Measurements from ENCODE around the gene PDPK1. TPM values are rescaled to one million over a fixed set of nuclear protein-coding genes. Genes with fewer than 3 reads are reported as not detected.

Gene PDPK1
- total RNA-seq, 1 donor from 2014 or later, result 74.4 TPM

DNA sequence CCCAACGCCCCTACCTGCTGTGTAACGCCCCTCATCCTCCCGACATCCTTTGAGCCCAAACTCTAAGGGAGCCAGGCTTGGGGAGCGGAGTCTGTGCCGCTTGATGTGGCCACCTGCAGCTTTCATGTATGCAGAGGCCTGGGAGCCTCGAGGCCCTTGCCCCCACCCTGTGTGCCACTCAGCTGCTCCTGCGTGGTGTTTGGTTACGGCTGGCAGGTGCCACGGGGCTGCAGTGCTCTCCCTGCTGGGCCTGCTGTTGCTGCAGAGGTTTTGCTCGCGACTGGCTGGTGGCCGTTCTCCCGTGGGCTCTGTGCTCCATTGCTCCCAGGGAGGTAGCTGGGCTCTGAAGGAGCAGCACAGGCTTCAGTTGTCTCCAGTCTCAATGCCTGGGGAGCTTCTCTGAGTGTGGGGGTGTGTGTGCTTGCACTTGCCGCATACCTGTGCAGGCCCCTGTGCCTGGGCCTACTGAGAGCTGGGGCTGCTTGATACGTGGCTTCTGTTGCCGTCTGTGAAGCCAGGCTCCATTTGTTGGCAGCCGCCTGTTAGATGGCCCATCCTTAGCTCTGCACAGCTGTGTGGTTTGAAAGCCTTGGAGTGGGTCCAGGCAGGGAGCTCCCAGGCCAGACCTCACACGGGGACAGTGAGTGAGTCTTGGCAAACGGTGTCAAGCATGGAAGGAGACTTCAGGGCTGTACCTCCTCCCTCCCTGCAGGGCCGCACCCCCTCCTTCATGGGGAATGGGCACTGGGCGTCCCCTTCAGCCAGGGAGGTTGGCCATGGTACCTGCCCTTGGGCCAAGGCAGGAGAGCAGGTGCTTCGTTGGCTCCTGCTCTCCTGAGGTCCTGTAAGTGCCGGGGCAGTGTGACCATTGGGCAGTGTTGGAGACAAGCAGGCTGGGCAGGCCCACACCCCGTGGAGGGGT, 47.2 kb downstream of the PDPK1 start:
- H3K9me3 ChIP-seq, result no peaks in the 10 kb centered on the region
- H3K36me3 ChIP-seq, result peaks cover 54% of the 10 kb centered on the region
- TF ChIP-seq, protein P1, sequence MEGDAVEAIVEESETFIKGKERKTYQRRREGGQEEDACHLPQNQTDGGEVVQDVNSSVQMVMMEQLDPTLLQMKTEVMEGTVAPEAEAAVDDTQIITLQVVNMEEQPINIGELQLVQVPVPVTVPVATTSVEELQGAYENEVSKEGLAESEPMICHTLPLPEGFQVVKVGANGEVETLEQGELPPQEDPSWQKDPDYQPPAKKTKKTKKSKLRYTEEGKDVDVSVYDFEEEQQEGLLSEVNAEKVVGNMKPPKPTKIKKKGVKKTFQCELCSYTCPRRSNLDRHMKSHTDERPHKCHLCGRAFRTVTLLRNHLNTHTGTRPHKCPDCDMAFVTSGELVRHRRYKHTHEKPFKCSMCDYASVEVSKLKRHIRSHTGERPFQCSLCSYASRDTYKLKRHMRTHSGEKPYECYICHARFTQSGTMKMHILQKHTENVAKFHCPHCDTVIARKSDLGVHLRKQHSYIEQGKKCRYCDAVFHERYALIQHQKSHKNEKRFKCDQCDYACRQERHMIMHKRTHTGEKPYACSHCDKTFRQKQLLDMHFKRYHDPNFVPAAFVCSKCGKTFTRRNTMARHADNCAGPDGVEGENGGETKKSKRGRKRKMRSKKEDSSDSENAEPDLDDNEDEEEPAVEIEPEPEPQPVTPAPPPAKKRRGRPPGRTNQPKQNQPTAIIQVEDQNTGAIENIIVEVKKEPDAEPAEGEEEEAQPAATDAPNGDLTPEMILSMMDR (IDR thresholded peaks at IDR 0.05), result no peak
- H3K27ac ChIP-seq, result no peak overlapping the region
- intact Hi-C loops (cut with DNase I), result no loop called here
- H3K4me1 ChIP-seq, result no peaks in the 10 kb centered on the region
- DNase-seq (peak; percentile 36), ATAC-seq (peak; percentile 13 to 21)
- no peaks in the 10 kb centered on the region for H3K27me3 ChIP-seq (ENCODE audit: low read depth)
- no peak overlapping the region for H3K4me3 ChIP-seq

DNA sequence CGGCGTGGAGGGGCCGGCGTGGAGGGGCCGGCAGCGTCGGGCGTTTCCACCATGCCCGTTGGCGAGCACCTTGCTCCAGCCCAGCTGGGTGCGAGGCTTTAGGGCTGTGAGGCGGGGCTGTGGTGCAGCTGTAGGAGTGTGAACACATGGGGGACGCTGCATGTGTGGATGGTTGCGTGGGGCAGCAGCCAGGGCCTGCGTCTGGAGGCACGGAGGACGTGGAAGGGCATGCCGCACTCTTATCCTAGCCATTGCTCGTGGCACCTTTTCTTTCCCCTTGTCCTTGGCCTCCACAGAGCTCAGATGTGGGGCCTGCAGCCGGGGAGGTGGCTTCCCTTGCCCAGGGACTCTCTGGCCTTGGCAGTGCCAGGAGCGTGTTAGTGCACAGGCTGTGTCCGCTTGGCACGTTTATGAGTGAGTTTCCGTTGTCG, 47.8 kb downstream of the PDPK1 start:
- intact Hi-C loops (cut with DNase I), result no loop called here
- TF ChIP-seq, protein P1 (IDR thresholded peaks at IDR 0.05), result no peak
- H3K27ac ChIP-seq, result no peak overlapping the region
- H3K36me3 ChIP-seq, result peaks cover 61% of the 10 kb centered on the region
- no peak overlapping the region for H3K4me3 ChIP-seq
- H3K9me3 ChIP-seq, result no peaks in the 10 kb centered on the region
- H3K27me3 ChIP-seq (ENCODE audit: low read depth), result no peaks in the 10 kb centered on the region
- peak; percentile 8 to 11 for ATAC-seq
- H3K4me1 ChIP-seq, result no peaks in the 10 kb centered on the region
- DNase-seq, result no peak

DNA sequence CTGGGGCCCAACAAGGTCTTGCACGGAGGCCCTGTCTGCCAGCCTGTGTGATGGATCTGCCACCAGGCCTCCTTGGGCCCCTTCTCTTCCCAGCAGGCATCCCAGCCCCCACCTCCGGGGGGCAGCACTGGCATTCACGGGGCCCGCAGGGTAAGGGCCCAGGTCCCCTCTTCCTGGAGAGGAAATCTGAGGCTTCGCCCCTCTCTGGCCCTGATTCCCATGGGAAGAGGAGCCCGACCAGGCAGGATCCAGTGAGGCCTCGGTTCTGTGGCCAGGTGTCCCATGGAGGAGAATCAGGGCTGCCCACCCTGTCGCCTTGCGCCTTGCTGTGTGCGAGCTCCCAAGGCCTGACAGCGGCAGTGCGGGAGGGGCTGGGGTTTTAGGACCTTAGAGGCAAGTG, 48.4 kb downstream of the PDPK1 start:
- intact Hi-C loops (cut with DNase I), result no loop called here
- peaks cover 66% of the 10 kb centered on the region for H3K36me3 ChIP-seq
- TF ChIP-seq, protein P1 (IDR thresholded peaks at IDR 0.05), result no peak
- peak in 1 of 2 donors; percentile 6 for ATAC-seq
- H3K4me1 ChIP-seq, result no peaks in the 10 kb centered on the region
- H3K9me3 ChIP-seq, result no peaks in the 10 kb centered on the region
- no peak overlapping the region for H3K27ac ChIP-seq
- peak; percentile 32 for DNase-seq
- no peaks in the 10 kb centered on the region for H3K27me3 ChIP-seq (ENCODE audit: low read depth)
- no peak overlapping the region for H3K4me3 ChIP-seq

DNA sequence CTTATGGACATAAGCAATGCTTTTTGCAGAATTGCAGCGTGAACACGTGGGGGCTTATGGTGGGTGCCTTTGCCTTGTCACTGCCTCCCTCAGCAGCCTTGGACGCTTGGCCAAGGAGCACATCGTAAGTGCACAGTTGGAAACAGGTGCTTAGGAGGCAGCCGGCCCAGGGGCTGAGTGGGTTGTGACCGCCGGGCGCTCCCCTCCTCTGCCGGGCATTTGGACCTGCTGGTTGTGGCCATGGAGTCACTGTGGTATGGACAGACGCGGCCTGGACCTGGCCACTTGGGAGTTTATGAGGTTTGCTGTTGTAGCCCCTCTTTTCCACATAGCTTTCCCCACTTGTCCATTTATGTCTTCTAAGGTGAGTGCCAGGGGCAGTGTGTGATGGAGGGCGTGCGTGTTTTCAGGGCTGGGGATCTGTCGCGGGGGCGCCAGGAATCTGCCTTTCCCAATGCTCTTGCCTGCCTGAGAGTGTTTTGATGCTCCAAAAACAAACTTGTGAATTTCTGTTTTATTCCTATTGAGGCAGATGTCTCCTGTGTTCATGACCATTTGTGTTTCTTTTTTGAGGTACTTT, 49.2 kb downstream of the PDPK1 start:
- peaks cover 74% of the 10 kb centered on the region for H3K36me3 ChIP-seq

DNA sequence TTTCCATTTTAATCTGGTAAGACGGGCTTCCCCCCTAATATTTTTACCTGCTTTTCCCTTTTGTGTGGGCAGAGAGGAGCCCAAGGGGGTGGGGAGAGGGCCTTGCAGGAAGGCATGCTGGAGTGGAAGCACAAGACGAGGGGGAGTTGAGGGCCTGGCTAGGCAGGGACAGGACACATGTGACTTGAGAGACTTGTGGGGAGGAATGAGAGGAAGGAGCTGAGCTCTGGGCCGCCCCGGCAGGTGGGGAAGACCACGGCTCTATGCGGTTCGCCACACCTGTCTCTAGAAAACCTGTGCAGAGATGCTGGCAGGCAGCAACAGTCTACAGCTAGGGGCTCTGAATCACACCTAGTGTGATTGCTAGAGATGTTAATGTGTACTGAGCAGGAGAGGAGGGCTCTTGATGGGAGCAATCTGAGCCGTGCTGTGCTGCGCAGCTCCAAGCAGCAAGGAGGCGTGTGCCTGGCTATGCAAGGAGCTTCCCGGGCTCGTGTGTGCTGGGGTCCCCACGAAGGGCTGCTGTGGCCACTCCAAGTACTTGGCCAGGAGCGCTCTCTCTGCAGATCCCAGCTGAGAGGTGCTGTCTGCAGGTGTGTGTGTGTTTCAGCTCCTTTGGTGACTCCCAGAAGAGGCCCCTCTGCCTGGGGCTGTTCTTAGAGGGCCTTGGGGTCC, 50.2 kb downstream of the PDPK1 start:
- peaks cover 84% of the 10 kb centered on the region for H3K36me3 ChIP-seq

More for the DNA sequence above, 49.2 kb downstream of the PDPK1 start:
- H3K4me3 ChIP-seq, result no peak overlapping the region
- intact Hi-C loops (cut with DNase I), result no loop called here
- H3K9me3 ChIP-seq, result no peaks in the 10 kb centered on the region
- no peak overlapping the region for H3K27ac ChIP-seq
- peak; percentile 42 for DNase-seq
- H3K4me1 ChIP-seq, result no peaks in the 10 kb centered on the region
- TF ChIP-seq, protein P1 (IDR thresholded peaks at IDR 0.05), result no peak
- H3K27me3 ChIP-seq (ENCODE audit: low read depth), result no peaks in the 10 kb centered on the region
- ATAC-seq, result no peak

More for the DNA sequence above, 50.2 kb downstream of the PDPK1 start:
- TF ChIP-seq, protein P1 (IDR thresholded peaks at IDR 0.05), result no peak
- DNase-seq (peak; percentile 25), ATAC-seq (no peak)
- no peaks in the 10 kb centered on the region for H3K4me1 ChIP-seq
- no peaks in the 10 kb centered on the region for H3K27me3 ChIP-seq (ENCODE audit: low read depth)
- H3K4me3 ChIP-seq, result no peak overlapping the region
- intact Hi-C loops (cut with DNase I), result no loop called here
- H3K9me3 ChIP-seq, result no peaks in the 10 kb centered on the region
- H3K27ac ChIP-seq, result no peak overlapping the region
